Adipose tissue (tissue), 3 donors: Measurements from ENCODE around the gene ZBTB16. TPM values are rescaled to one million over a fixed set of nuclear protein-coding genes. Genes with fewer than 3 reads are reported as not detected.

ENCODE experiments used
- H3K27ac ChIP-seq: one replicate; pipeline ENCODE4 v1.5.1; 2013; ENCODE audit warnings: low read depth, low read length
- WGBS, 3 donors: extraction: QIAGEN DNeasy Blood & Tissue Kit; methylation state at CpG; one replicate each; pipeline ENCODE4 v1.1.7; 2013; 5-methylcytosine and 5-hydroxymethylcytosine counted together
- polyA plus RNA-seq, 3 donors: library from polyadenylated mRNA; stranded (reverse); fragments of 200-250 nt; gene quantifications; one replicate each; pipeline ENCODE4 v1.2.3, GENCODE V29; 2013
- donor health status: healthy with polysubstance abuse.
- donor health status: Bipolar disorder and iron deficiency.
- donor health status: healthy.

ZBTB16 gene
- polyA plus RNA-seq, 3 donors = 30.4 to 68.2 (median 43.1) TPM

- H3K27ac ChIP-seq = no peak overlapping the region
- WGBS, 3 donors = 74 to 91% (median 88%) methylated on average over 9 of the region's 9 CpGs
Observed at GRCh38 chr11:114133548-114134329, 74.2 kb downstream of the ZBTB16 start.

- peak overlapping the region; percentile 17 for H3K27ac ChIP-seq
- WGBS, 3 donors = 85 to 92% (median 89%) methylated on average over 3 of the region's 3 CpGs
Observed at GRCh38 chr11:114134870-114135269, 75.4 kb downstream of the ZBTB16 start.

- 33 to 77% (median 37%) methylated on average over 4 of the region's 4 CpGs for WGBS, 3 donors
- H3K27ac ChIP-seq = no peak overlapping the region
Observed at GRCh38 chr11:114135737-114136151, 76.2 kb downstream of the ZBTB16 start.

GRCh38 chr11:114136686-114137640, 77.5 kb downstream of the ZBTB16 start:
- 58 to 80% (median 63%) methylated on average over 10 of the region's 10 CpGs for WGBS, 3 donors

GRCh38 chr11:114137838-114138237, 78.3 kb downstream of the ZBTB16 start:
- 85 to 95% (median 91%) methylated on average over 6 of the region's 6 CpGs for WGBS, 3 donors
- no peak overlapping the region for H3K27ac ChIP-seq

More at GRCh38 chr11:114136686-114137640, 77.5 kb downstream of the ZBTB16 start:
- H3K27ac ChIP-seq = no peak overlapping the region

- no peak overlapping the region for H3K27ac ChIP-seq
- WGBS, 3 donors = 92 to 95% (median 92%) methylated on average over 4 of the region's 4 CpGs
Observed at GRCh38 chr11:114138411-114138810, 78.9 kb downstream of the ZBTB16 start.

- WGBS, 3 donors = 84 to 98% (median 89%) methylated on average over 13 of the region's 13 CpGs
- H3K27ac ChIP-seq = no peak overlapping the region
Observed at GRCh38 chr11:114140826-114141225, 81.3 kb downstream of the ZBTB16 start.

- no peak overlapping the region for H3K27ac ChIP-seq
- WGBS, 3 donors = 73 to 75% (median 74%) methylated on average over 10 of the region's 10 CpGs
Observed at GRCh38 chr11:114141863-114142580, 82.5 kb downstream of the ZBTB16 start.

GRCh38 chr11:114142707-114143106, 83.2 kb downstream of the ZBTB16 start:
- no peak overlapping the region for H3K27ac ChIP-seq
- 67 to 80% (median 72%) methylated on average over 6 of the region's 6 CpGs for WGBS, 3 donors

GRCh38 chr11:114145166-114145775, 85.8 kb downstream of the ZBTB16 start:
- no peak overlapping the region for H3K27ac ChIP-seq
- WGBS, 3 donors = 69 to 95% (median 82%) methylated on average over 2 of the region's 2 CpGs

- H3K27ac ChIP-seq = no peak overlapping the region
- 45 to 62% (median 58%) methylated on average over 5 of the region's 5 CpGs for WGBS, 3 donors
Observed at GRCh38 chr11:114147375-114148012, 88.0 kb downstream of the ZBTB16 start.

GRCh38 chr11:114148013-114148382, 88.5 kb downstream of the ZBTB16 start:
- 45 to 58% (median 47%) methylated on average over 5 of the region's 5 CpGs for WGBS, 3 donors
- H3K27ac ChIP-seq = no peak overlapping the region

GRCh38 chr11:114149689-114150407, 90.3 kb downstream of the ZBTB16 start:
- 91 to 96% (median 92%) methylated on average over 3 of the region's 3 CpGs for WGBS, 3 donors
- H3K27ac ChIP-seq = peak overlapping the region; percentile 34

GRCh38 chr11:114150671-114151070, 91.2 kb downstream of the ZBTB16 start:
- no peak overlapping the region for H3K27ac ChIP-seq
- 48 to 83% (median 74%) methylated on average over 6 of the region's 6 CpGs for WGBS, 3 donors

- no peak overlapping the region for H3K27ac ChIP-seq
Observed at GRCh38 chr11:114151631-114152030, 92.1 kb downstream of the ZBTB16 start.

GRCh38 chr11:114152162-114152561, 92.7 kb downstream of the ZBTB16 start:
- no peak overlapping the region for H3K27ac ChIP-seq
- 89 to 96% (median 94%) methylated on average over 3 of the region's 3 CpGs for WGBS, 3 donors

More at GRCh38 chr11:114151631-114152030, 92.1 kb downstream of the ZBTB16 start:
- WGBS, 3 donors = 96 to 100% (median 99%) methylated on average over 2 of the region's 2 CpGs

- WGBS, 3 donors = 59 to 82% (median 68%) methylated on average over 2 of the region's 2 CpGs
- no peak overlapping the region for H3K27ac ChIP-seq
Observed at GRCh38 chr11:114152785-114153184, 93.3 kb downstream of the ZBTB16 start.
